UCSD-AML1 (cell line): ENCODE data around the gene UBTD2.
"Not testable (repeated sequence)": the region's sequence is repeated elsewhere in the genome, so short reads cannot be mapped to it uniquely, and the experiment has no call there.

ENCODE experiments used
- DNase-seq: peaks from one replicate; lab custom pipeline; 2025; ENCODE audit not compliant: unreplicated experiment; lab: John Stamatoyannopoulos, UW

UBTD2 gene

GRCh38 chr5:172199446-172199845, 84.1 kb downstream of the UBTD2 start:
- no peak for DNase-seq

- not testable (repeated sequence) for DNase-seq
These were observed 85.8 kb downstream of the UBTD2 start for GRCh38 chr5:172197775-172198174.

GRCh38 chr5:172194985-172195774, 88.4 kb downstream of the UBTD2 start:
- no peak for DNase-seq

- no peak for DNase-seq
These were observed 89.7 kb downstream of the UBTD2 start, which contains the start of gene EFCAB9 for GRCh38 chr5:172193872-172194271. Gene EFCAB9 (plus strand): TSS chr5:172194172. CDS start chr5:172194173, 1 bp downstream.

- DNase-seq = no peak
These were observed 93.8 kb downstream of the UBTD2 start for GRCh38 chr5:172189693-172190296.

- DNase-seq = no peak
These were observed 94.5 kb downstream of the UBTD2 start for GRCh38 chr5:172188893-172189692.

GRCh38 chr5:172188033-172188892, 95.3 kb downstream of the UBTD2 start, which contains the start of gene STK10:
Gene STK10 (minus strand): TSS chr5:172188224. CDS start chr5:172188042, 182 bp downstream.
- DNase-seq = peak; percentile 96

- peak; percentile 64 for DNase-seq
These were observed 96.2 kb downstream of the UBTD2 start for GRCh38 chr5:172187118-172188032.

GRCh38 chr5:172186114-172186695, 97.4 kb downstream of the UBTD2 start:
- no peak for DNase-seq

- DNase-seq = no peak
These were observed 98.5 kb downstream of the UBTD2 start for GRCh38 chr5:172185096-172185461.

GRCh38 chr5:172183881-172184280, 99.7 kb downstream of the UBTD2 start:
- DNase-seq = no peak

GRCh38 chr5:172182291-172182690, 101.3 kb downstream of the UBTD2 start:
- no peak for DNase-seq

GRCh38 chr5:172180936-172181335, 102.6 kb downstream of the UBTD2 start:
- no peak for DNase-seq

GRCh38 chr5:172178991-172179989, 104.3 kb downstream of the UBTD2 start:
- peak; percentile 78 for DNase-seq

GRCh38 chr5:172178301-172178987, 105.1 kb downstream of the UBTD2 start:
- DNase-seq = peak; percentile 45

GRCh38 chr5:172177176-172177575, 106.4 kb downstream of the UBTD2 start:
- DNase-seq = no peak

- peak; percentile 93 for DNase-seq
These were observed 108.3 kb downstream of the UBTD2 start for GRCh38 chr5:172175263-172175719.
